GM10266 (cell line): ENCODE results near the gene CDKN1A.

ENCODE experiments used
- DNase-seq: peaks from one replicate; pipeline ENCODE4 v3.0.0; 2012; ENCODE audit errors: extremely low spot score
- CTCF ChIP-seq: IDR thresholded peaks from 2 replicates; pipeline ENCODE4 v1.5.1; 2012; ENCODE audit warnings: mild to moderate bottlenecking, low read depth; ENCODE audit not compliant: control insufficient read depth, insufficient read depth; ENCODE audit errors: missing control alignments

The CDKN1A gene

DNA sequence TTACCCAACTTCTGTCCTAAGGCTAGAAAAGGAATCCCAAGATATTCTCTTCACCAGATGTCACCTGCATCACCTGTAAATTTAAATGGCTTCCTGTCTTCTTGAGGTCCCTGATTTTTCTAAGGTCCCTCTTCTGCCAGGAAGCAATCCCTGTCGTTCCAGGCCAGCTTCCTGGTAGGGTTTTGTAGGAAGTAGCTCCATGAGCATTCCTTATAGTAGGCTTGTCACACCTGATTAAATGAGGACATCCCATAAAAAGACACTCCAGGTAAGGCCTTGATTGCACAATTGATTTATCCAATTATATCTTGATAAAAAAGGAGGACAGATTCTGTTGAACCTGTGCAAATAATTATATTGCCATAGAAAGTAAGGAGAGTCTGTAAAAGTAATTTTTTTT lies 27.8 kb downstream of the CDKN1A start:
- TF ChIP-seq CTCF: no peak
- no peak for DNase-seq

- TF ChIP-seq CTCF: no peak
- DNase-seq: no peak
Observed at GRCh38 chr6:36712816-36713215, 34.3 kb downstream of the CDKN1A start.

- no peak for TF ChIP-seq CTCF
- no peak for DNase-seq
Observed at GRCh38 chr6:36713846-36714245, 35.3 kb downstream of the CDKN1A start.

DNA sequence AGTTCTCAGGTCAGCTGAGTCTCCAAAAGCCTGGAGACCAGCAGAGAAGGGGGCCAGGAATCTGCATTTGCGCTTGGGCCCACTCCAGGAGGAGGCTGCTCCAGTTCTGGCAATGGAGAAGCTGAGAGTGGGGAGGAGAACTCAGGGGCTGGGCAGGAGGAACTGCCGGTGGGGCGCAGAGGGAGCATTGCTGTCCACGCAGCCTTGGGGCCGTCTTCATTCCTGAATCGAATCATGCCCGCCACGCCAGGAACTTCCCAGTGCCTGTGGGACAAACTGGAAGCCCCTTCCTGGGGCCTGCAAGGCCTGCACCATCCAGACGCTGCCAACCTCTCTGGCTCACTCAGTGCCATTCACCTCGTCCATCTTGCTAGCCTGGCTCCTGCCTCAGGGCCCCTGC lies 36.0 kb downstream of the CDKN1A start:
- no peak for TF ChIP-seq CTCF
- DNase-seq: no peak

DNA sequence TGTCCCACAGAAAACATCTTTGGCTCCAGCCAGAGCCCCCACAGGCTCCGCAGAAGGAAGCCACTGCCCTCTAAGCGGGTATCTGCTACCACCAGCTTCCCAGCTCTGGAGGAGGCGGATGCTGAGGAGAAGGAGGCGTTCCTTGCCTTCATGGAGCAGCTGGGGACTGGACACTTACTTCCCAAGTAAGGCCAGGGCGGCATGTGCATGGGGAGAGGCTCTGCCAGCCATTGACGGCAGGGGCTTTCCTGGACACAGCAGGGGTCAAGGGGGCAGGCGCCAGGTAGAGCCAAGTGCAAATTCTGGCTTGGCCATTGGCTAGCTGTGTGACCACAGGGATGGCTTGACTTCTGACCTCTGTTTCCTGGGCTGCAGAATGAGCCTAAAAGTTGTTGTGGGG lies 37.0 kb downstream of the CDKN1A start:
- no peak for DNase-seq
- no peak for TF ChIP-seq CTCF

GRCh38 chr6:36716476-36717093 lies 38.1 kb downstream of the CDKN1A start:
- no peak for DNase-seq
- no peak for TF ChIP-seq CTCF

DNA sequence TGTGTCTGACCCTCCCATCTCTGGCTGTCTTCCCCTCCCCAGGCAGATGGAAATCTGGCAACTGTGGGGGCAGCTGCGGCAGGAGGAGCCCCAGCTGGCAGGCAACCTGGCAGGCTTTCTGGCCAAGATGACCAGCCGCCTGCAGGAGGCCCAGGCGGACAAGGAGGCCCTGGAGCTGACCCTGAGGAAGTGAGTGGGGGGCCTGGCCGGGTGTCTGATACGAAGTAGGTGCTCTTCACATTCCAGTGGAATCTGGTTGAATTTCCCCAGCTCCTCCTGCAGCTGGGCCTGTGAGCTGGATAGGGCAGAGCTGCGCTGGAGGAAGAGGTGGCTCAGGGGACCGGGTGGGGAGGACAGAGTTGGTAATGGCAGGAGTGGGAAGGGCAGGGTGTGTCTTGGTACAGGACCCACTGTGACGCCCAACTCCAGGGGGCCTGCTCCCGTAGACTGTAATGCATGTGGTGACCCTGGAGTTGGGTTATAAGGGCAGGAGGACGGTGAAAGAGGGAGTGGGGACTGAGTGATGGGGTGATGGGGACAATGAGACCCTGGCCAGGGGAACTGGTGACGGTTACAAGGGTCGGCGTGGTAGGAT lies 38.8 kb downstream of the CDKN1A start:
- DNase-seq: no peak
- TF ChIP-seq CTCF: no peak
